Neural cell (in vitro differentiated cells): ENCODE data around the gene MEGF11.

Source experiments
- CTCF ChIP-seq: fragments of 450-650 bp; IDR thresholded peaks from 2 replicates; pipeline ENCODE4 v1.5.1; 2014; ENCODE audit warnings: antibody characterized with exemption, mild to moderate bottlenecking, moderate library complexity; ENCODE audit not compliant: poor library complexity, severe bottlenecking
- EP300 ChIP-seq: fragments of 450-650 bp; conservative IDR thresholded peaks from 2 replicates; pipeline ENCODE4 v1.6.1; 2014; ENCODE audit warnings: antibody characterized with exemption, mild to moderate bottlenecking, moderate library complexity; ENCODE audit not compliant: poor library complexity, severe bottlenecking
- EZH2 ChIP-seq: fragments of 200-600, 300-800 bp; shearing (Covaris generic), sonication (generic); IDR thresholded peaks from 2 replicates; pipeline ENCODE4 v1.6.1; 2014; ENCODE audit warnings: antibody characterized with exemption, low read length, borderline replicate concordance, mild to moderate bottlenecking; ENCODE audit not compliant: insufficient read depth, poor library complexity, severe bottlenecking
- MXI1 ChIP-seq: fragments of 450-650 bp; conservative IDR thresholded peaks from 2 replicates; pipeline ENCODE4 v1.6.1; 2014; ENCODE audit warnings: antibody characterized with exemption, mild to moderate bottlenecking; ENCODE audit not compliant: poor library complexity, severe bottlenecking
- POLR2AphosphoS5 ChIP-seq: IDR thresholded peaks from 2 replicates; pipeline ENCODE4 v1.6.1; 2012
- RAD21 ChIP-seq: fragments of 450-650 bp; conservative IDR thresholded peaks from 2 replicates; pipeline ENCODE4 v1.6.1; 2014; ENCODE audit warnings: antibody characterized with exemption, mild to moderate bottlenecking, moderate library complexity
- REST ChIP-seq: IDR thresholded peaks from 2 replicates; pipeline ENCODE4 v1.6.1; 2012; ENCODE audit warnings: borderline replicate concordance
- TAF1 ChIP-seq: IDR thresholded peaks from 2 replicates; pipeline ENCODE4 v1.6.1; 2012; ENCODE audit warnings: low read depth

- no peak for TF ChIP-seq CTCF
- TF ChIP-seq RAD21, result no peak
- TF ChIP-seq POLR2AphosphoS5, result no peak
- no peak for TF ChIP-seq MXI1
- TF ChIP-seq TAF1, result no peak
- no peak for TF ChIP-seq EZH2
- no peak for TF ChIP-seq EP300
- no peak for TF ChIP-seq REST
Measured at GRCh38 chr15:66236806-66237375, 16.7 kb downstream of the MEGF11 start.
